GM12891 (cell line): ENCODE results near the gene USP14.

Experiments used
- POLR2A ChIP-seq: IDR thresholded peaks from 2 replicates; pipeline ENCODE4 v1.6.1; 2011; ENCODE audit warnings: low read depth, low read length, control low read depth
- POLR2AphosphoS5 ChIP-seq: IDR thresholded peaks from 2 replicates; pipeline ENCODE4 v1.6.1; 2011; ENCODE audit warnings: low read depth, low read length, control low read depth
- POU2F2 ChIP-seq: IDR thresholded peaks from 2 replicates; pipeline ENCODE4 v1.6.1; 2011; ENCODE audit warnings: low read depth, mild to moderate bottlenecking, control low read depth, low read length, moderate library complexity
- SPI1 ChIP-seq: IDR thresholded peaks from 2 replicates; pipeline ENCODE4 v1.6.1; 2011; ENCODE audit warnings: low read depth, low read length, control low read depth
- TAF1 ChIP-seq: IDR thresholded peaks from 2 replicates; pipeline ENCODE4 v1.6.1; 2011; ENCODE audit warnings: low read depth, low read length, control low read depth

GRCh38 chr18:211582-211981 is 53.2 kb downstream of the USP14 start:
- TF ChIP-seq POLR2A = no peak
- TF ChIP-seq POU2F2 = no peak
- no peak for TF ChIP-seq POLR2AphosphoS5
- no peak for TF ChIP-seq SPI1
- no peak for TF ChIP-seq TAF1
